HepG2 (cell line): ENCODE results near the gene TBCEL. TPM values are rescaled to one million over a fixed set of nuclear protein-coding genes. Genes with fewer than 3 reads are reported as not detected.
A peak's percentile ranks its signal among the peaks of the same experiment; 100 is the strongest.

ENCODE experiments used
- AHR ChIP-seq: IDR thresholded peaks from 2 replicates; pipeline ENCODE4 v1.6.1; 2018; ENCODE audit warnings: missing genetic modification reagents, missing compliant biosample characterization
- CREBL2 ChIP-seq: sonication (generic); formaldehyde crosslinking; IDR thresholded peaks from 2 replicates; pipeline ENCODE4 v1.8.1; 2023; ENCODE audit warnings: missing genetic modification reagents, mild to moderate bottlenecking, borderline replicate concordance
- DBP ChIP-seq: sonication (generic); formaldehyde crosslinking; IDR thresholded peaks from 2 replicates; pipeline ENCODE4 v1.4.0; 2020; ENCODE audit warnings: missing genetic modification reagents; ENCODE audit errors: not compliant biosample characterization
- ERF ChIP-seq: IDR thresholded peaks from 2 replicates; pipeline ENCODE4 v1.6.1; 2018; ENCODE audit warnings: missing biosample characterization, missing genetic modification reagents
- HMGA1 ChIP-seq: sonication (generic); formaldehyde crosslinking; conservative IDR thresholded peaks from 2 replicates; pipeline ENCODE4 v1.4.0; 2020; ENCODE audit warnings: missing genetic modification reagents
- HOXD1 ChIP-seq: sonication (generic); formaldehyde crosslinking; IDR thresholded peaks from 2 replicates; pipeline ENCODE4 v1.5.0; 2020; ENCODE audit warnings: missing genetic modification reagents
- IRF2 ChIP-seq: IDR thresholded peaks from 2 replicates; pipeline ENCODE4 v1.6.1; 2018; ENCODE audit warnings: missing genetic modification reagents, missing compliant biosample characterization
- JDP2 ChIP-seq: sonication (generic); formaldehyde crosslinking; IDR thresholded peaks from 2 replicates; pipeline ENCODE4 v1.8.1; 2022; ENCODE audit warnings: missing genetic modification reagents, borderline replicate concordance
- JUN ChIP-seq: sonication (generic); formaldehyde crosslinking; IDR thresholded peaks from 2 replicates; pipeline ENCODE4 v1.4.0; 2020; ENCODE audit warnings: mild to moderate bottlenecking, missing genetic modification reagents
- MIER3 ChIP-seq: IDR thresholded peaks from 2 replicates; pipeline ENCODE4 v1.6.1; 2016; ENCODE audit warnings: missing compliant biosample characterization, borderline replicate concordance
- POLR2AphosphoS5 ChIP-seq: IDR thresholded peaks from 2 replicates; pipeline ENCODE4 v1.6.1; 2012; ENCODE audit warnings: low read depth, low read length
- REL ChIP-seq: sonication (generic); formaldehyde crosslinking; conservative IDR thresholded peaks from 2 replicates; pipeline ENCODE4 v1.8.0; 2022; ENCODE audit warnings: mild to moderate bottlenecking, missing genetic modification reagents, moderate library complexity
- SRSF4 ChIP-seq: fragments of 200-400 bp; formaldehyde crosslinking; IDR thresholded peaks from one replicate; pipeline ENCODE4 v1.6.1; 2018; ENCODE audit warnings: mild to moderate bottlenecking, low read depth, low read length, moderate library complexity; ENCODE audit not compliant: poor library complexity, severe bottlenecking
- SYNCRIP ChIP-seq: fragments of 200-400 bp; formaldehyde crosslinking; IDR thresholded peaks from 2 replicates; pipeline ENCODE4 v1.6.1; 2018; ENCODE audit warnings: mild to moderate bottlenecking, low read depth, low read length; ENCODE audit not compliant: insufficient read depth
- ZNF160 ChIP-seq: sonication (generic); formaldehyde crosslinking; IDR thresholded peaks from 2 replicates; pipeline ENCODE4 v1.8.0; 2022; ENCODE audit warnings: mild to moderate bottlenecking, inconsistent platforms, missing genetic modification reagents
- ZNF549 ChIP-seq: sonication (generic); formaldehyde crosslinking; IDR thresholded peaks from 2 replicates; pipeline ENCODE4 v1.5.0; 2020; ENCODE audit warnings: missing genetic modification reagents
- ZNF562 ChIP-seq: sonication (generic); formaldehyde crosslinking; IDR thresholded peaks from 2 replicates; pipeline ENCODE4 v1.8.0; 2022; ENCODE audit warnings: missing genetic modification reagents, borderline replicate concordance
- ZNF652 ChIP-seq: IDR thresholded peaks from 2 replicates; pipeline ENCODE4 v1.6.1; 2016; ENCODE audit warnings: low read depth, borderline replicate concordance
- ZNF878 ChIP-seq: sonication (generic); formaldehyde crosslinking; IDR thresholded peaks from 2 replicates; pipeline ENCODE4 v1.8.1; 2023; ENCODE audit warnings: mild to moderate bottlenecking, missing genetic modification reagents, moderate library complexity
- polyA plus RNA-seq, 8 experiments: library from polyadenylated mRNA; depleted of rRNA in 3 of 8; stranded (reverse) in 7 of 8; unstranded in 1 of 8; fragments of >200 nt; fragmentation: Illumina TruSeq in 4 of 8; extraction: Trizol in 4 of 8; gene quantifications; 2 replicates each; pipeline versions ENCODE4 v1.2.1 to v1.2.3, GENCODE V29; 2011 to 2016; ENCODE audit warnings: low read depth in 4 of 8, missing spikeins in 1 of 8, mixed read lengths in 1 of 8; ENCODE audit not compliant: insufficient read depth in 1 of 8
- total RNA-seq, 5 experiments: library from RNA; depleted of rRNA; stranded (reverse); fragments of >200 nt; fragmentation: Illumina TruSeq; extraction: Trizol; gene quantifications; 2 replicates each; pipeline ENCODE4 v1.2.3, GENCODE V29; 2016; ENCODE audit warnings: low read depth in 1 of 5
- TF ChIP-seq, protein P1 (sequence below): sonication (generic); formaldehyde crosslinking; IDR thresholded peaks from 2 replicates; pipeline ENCODE4 v1.5.0; 2020; ENCODE audit warnings: missing genetic modification reagents
- TF ChIP-seq, protein P2 (sequence below): sonication (generic); formaldehyde crosslinking; conservative IDR thresholded peaks from 2 replicates; pipeline ENCODE4 v1.8.0; 2022; ENCODE audit warnings: mild to moderate bottlenecking, moderate library complexity, missing genetic modification reagents
- TF ChIP-seq, protein P3 (sequence below): sonication (generic); formaldehyde crosslinking; IDR thresholded peaks from 2 replicates; pipeline ENCODE4 v1.4.0; 2020; ENCODE audit warnings: mild to moderate bottlenecking, missing genetic modification reagents, borderline replicate concordance

The TBCEL gene
- total and polyA plus RNA-seq, 2 of the 13 experiments (the other 11 are each of a cell fraction or from before 2014, with no cell fraction given): 6.1 to 12.5 TPM

GRCh38 chr11:121023848-121024751 is at the start of gene TBCEL (continued):
- TF ChIP-seq SYNCRIP: no peak
- TF ChIP-seq, protein P1, sequence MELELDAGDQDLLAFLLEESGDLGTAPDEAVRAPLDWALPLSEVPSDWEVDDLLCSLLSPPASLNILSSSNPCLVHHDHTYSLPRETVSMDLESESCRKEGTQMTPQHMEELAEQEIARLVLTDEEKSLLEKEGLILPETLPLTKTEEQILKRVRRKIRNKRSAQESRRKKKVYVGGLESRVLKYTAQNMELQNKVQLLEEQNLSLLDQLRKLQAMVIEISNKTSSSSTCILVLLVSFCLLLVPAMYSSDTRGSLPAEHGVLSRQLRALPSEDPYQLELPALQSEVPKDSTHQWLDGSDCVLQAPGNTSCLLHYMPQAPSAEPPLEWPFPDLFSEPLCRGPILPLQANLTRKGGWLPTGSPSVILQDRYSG (CRISPR knock-in tag): no peak
- no peak for TF ChIP-seq CREBL2 (CRISPR knock-in tag)
- peak; percentile 90 for TF ChIP-seq ERF (CRISPR knock-in tag)
- 0 out of 2 replicates have a peak, but pooled peaks have one; percentile 50 for TF ChIP-seq REL (CRISPR knock-in tag)
- TF ChIP-seq DBP: no peak
- no peak for TF ChIP-seq JUN
- no peak for TF ChIP-seq JDP2 (CRISPR knock-in tag)
- TF ChIP-seq ZNF878 (CRISPR knock-in tag): no peak
- TF ChIP-seq HMGA1 (CRISPR knock-in tag): no peak
- TF ChIP-seq ZNF549 (CRISPR knock-in tag): no peak
- TF ChIP-seq ZNF562 (CRISPR knock-in tag): no peak
- TF ChIP-seq, protein P2, sequence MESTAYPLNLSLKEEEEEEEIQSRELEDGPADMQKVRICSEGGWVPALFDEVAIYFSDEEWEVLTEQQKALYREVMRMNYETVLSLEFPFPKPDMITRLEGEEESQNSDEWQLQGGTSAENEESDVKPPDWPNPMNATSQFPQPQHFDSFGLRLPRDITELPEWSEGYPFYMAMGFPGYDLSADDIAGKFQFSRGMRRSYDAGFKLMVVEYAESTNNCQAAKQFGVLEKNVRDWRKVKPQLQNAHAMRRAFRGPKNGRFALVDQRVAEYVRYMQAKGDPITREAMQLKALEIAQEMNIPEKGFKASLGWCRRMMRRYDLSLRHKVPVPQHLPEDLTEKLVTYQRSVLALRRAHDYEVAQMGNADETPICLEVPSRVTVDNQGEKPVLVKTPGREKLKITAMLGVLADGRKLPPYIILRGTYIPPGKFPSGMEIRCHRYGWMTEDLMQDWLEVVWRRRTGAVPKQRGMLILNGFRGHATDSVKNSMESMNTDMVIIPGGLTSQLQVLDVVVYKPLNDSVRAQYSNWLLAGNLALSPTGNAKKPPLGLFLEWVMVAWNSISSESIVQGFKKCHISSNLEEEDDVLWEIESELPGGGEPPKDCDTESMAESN (CRISPR knock-in tag): peak; percentile 63; the same call in 1 of the 2 replicates
- peak; percentile 59; the same call in 1 of the 2 replicates for TF ChIP-seq IRF2 (CRISPR knock-in tag)
- TF ChIP-seq ZNF160: no peak
- TF ChIP-seq POLR2AphosphoS5: peak; percentile 47; the same call in 1 of the 2 replicates
- peak; percentile 80; the same call in 1 of the 2 replicates for TF ChIP-seq MIER3 (CRISPR knock-in tag)
- TF ChIP-seq HOXD1 (CRISPR knock-in tag): peak; percentile 48; the same call in 1 of the 2 replicates
- no peak for TF ChIP-seq ZNF652 (CRISPR knock-in tag)
- TF ChIP-seq SRSF4: no peak
- no peak for TF ChIP-seq AHR (CRISPR knock-in tag)
- TF ChIP-seq, protein P3, sequence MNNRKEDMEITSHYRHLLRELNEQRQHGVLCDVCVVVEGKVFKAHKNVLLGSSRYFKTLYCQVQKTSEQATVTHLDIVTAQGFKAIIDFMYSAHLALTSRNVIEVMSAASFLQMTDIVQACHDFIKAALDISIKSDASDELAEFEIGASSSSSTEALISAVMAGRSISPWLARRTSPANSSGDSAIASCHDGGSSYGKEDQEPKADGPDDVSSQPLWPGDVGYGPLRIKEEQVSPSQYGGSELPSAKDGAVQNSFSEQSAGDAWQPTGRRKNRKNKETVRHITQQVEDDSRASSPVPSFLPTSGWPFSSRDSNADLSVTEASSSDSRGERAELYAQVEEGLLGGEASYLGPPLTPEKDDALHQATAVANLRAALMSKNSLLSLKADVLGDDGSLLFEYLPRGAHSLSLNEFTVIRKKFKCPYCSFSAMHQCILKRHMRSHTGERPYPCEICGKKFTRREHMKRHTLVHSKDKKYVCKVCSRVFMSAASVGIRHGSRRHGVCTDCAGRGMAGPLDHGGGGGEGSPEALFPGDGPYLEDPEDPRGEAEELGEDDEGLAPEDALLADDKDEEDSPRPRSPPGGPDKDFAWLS: no peak
